ENCODE data around the gene RAB5IF.

The RAB5IF gene

DNA sequence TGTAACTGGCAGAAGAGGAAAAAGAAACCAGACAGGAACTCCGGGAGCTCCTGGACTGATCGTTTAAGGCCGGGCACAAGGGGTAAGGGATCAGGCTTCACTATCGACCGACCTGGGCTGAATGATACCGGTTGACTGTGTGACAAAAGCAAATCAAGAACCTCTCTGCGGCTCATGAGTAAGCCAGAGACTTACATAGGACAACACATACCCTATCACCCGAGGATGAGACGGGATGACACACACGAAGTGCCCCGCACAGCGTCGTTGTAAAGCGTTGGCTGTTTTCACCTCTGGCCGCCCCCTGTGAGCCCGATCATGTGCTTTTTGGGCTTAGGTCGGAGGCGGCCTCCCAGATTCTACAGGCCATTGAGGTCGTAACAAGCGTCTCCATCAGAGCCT is 32.9 kb upstream of the RAB5IF start:
- WGBS: 4% methylated on average over 20 of the region's 20 CpGs
- H2BK12ac ChIP-seq (ENCODE audit: low read length in 2 of 2): peak overlapping the region in 1 of 2 experiments; percentile 96

DNA sequence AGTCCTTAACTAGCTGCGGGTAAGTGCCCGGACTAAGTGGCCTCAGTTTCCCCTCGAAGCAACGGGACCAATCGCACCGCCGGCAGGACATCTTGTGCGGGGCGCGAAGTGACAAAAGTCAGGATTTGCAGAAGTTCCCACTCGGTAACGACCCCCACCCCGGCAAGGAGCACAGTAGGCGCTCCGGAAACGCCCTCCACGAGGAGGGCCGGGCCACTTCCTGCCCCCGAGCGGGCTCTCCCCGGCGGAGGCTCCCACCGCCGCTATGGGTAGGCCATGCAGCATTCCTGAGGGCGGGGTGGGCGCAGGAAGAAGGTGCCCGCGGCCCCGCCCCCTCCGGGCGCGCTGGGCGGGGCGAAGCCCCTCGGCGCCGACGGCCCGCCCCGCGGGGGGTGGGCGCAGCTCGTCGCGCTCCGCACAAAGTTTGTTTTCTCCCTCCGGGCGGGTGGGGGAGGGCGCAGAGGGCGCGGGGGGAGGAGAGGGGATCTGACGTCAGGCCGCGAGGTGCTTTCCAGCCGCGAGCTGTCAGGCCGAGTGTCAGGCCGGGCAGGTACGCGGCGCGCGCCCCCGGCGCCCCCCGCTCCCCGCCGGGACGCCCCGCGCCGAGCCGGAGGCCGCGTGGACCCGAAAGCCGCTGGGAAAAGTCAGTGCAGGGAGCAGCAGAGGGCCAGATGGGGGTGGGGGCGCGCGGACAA is 32.3 kb upstream of the RAB5IF start, which contains the start of gene TGIF2:
Gene TGIF2 (plus strand): TSS at position 495 of the 695 bp plus-strand sequence. CDS start 5,178 bp downstream, outside the sequence.
- Histone ChIP-seq H3K9ac (ENCODE audit: low read length) (peak within 1 kb of the TSS; percentile 62), H3K4me1 (ENCODE audit: control insufficient read depth, insufficient read depth, low read depth, low read length) (peaks cover 26% of the 10 kb centered on the region), H4K8ac (ENCODE audit: low read length) (peak within 1 kb of the TSS; percentile 99), H3K27me3 (ENCODE audit: control insufficient read depth in 1 of 2, insufficient read depth in 1 of 2, low read length in 2 of 2) (no peaks in the 10 kb centered on the region), H2BK15ac (ENCODE audit: low read depth, poor library complexity, severe bottlenecking) (peak within 1 kb of the TSS; percentile 88), H3K27ac (ENCODE audit: low read length, poor library complexity, severe bottlenecking) (peak within 1 kb of the TSS; percentile 72), H3K36me3 (ENCODE audit: control insufficient read depth in 1 of 2, insufficient read depth in 2 of 2, low read depth in 1 of 2, low read length in 2 of 2) (no peaks in the 10 kb centered on the region), H3K14ac (ENCODE audit: low read length in 2 of 2) (peak within 1 kb of the TSS; percentile 78 to 90), H2AK5ac (ENCODE audit: low read length, severe bottlenecking) (peak within 1 kb of the TSS; percentile 49), H3K23ac (ENCODE audit: low read length in 2 of 2) (peak within 1 kb of the TSS; percentile 22 to 92), H2AFZ (ENCODE audit: low read depth, low read length) (peak within 1 kb of the TSS; percentile 81), H4K91ac (ENCODE audit: low read length) (peak within 1 kb of the TSS; percentile 67), H3K4me2 (ENCODE audit: low read length, poor library complexity, severe bottlenecking) (peak within 1 kb of the TSS; percentile 77), H2BK5ac (ENCODE audit: low read depth, low read length, poor library complexity, severe bottlenecking) (no peak within 1 kb of the TSS), H2BK120ac (ENCODE audit: low read depth, low read length) (peak within 1 kb of the TSS; percentile 92), H3K79me1 (replicated peaks; ENCODE audit: low read length, poor library complexity, severe bottlenecking) (no peaks in the 10 kb centered on the region), H2BK12ac (ENCODE audit: low read length in 2 of 2) (peak within 1 kb of the TSS in 1 of 2 experiments; percentile 96), H3K4me3 (ENCODE audit: insufficient read depth in 1 of 2, low read depth in 1 of 2, low read length in 2 of 2) (peak within 1 kb of the TSS; percentile 71 to 76), H3K18ac (ENCODE audit: low read depth in 1 of 2, low read length in 2 of 2) (peak within 1 kb of the TSS; percentile 95 to 96), H3K4ac (ENCODE audit: low read depth in 1 of 2, low read length in 2 of 2) (peak within 1 kb of the TSS; percentile 81 to 89), H3K9me3 (ENCODE audit: control insufficient read depth, low read length) (no peaks in the 10 kb centered on the region)
- WGBS: 2% methylated on average over 42 of the region's 80 CpGs
- peak; percentile 84 for DNase-seq

More for the DNA sequence above, 32.9 kb upstream of the RAB5IF start:
- peak overlapping the region; percentile 99 for H4K8ac ChIP-seq (ENCODE audit: low read length)
- H3K4me3 ChIP-seq (ENCODE audit: insufficient read depth in 1 of 2, low read depth in 1 of 2, low read length in 2 of 2): peak overlapping the region; percentile 46 to 68
- H2AFZ ChIP-seq (ENCODE audit: low read depth, low read length): peak overlapping the region; percentile 81
- H3K36me3 ChIP-seq (ENCODE audit: control insufficient read depth in 1 of 2, insufficient read depth in 2 of 2, low read depth in 1 of 2, low read length in 2 of 2): no peaks in the 10 kb centered on the region
- no peak overlapping the region for H2BK5ac ChIP-seq (ENCODE audit: low read depth, low read length, poor library complexity, severe bottlenecking)
- no peaks in the 10 kb centered on the region for H3K79me1 ChIP-seq (replicated peaks; ENCODE audit: low read length, poor library complexity, severe bottlenecking)
- no peaks in the 10 kb centered on the region for H3K9me3 ChIP-seq (ENCODE audit: control insufficient read depth, low read length)
- H3K27me3 ChIP-seq (ENCODE audit: control insufficient read depth in 1 of 2, insufficient read depth in 1 of 2, low read length in 2 of 2): no peaks in the 10 kb centered on the region
- peak overlapping the region; percentile 44 to 96 for H3K18ac ChIP-seq (ENCODE audit: low read depth in 1 of 2, low read length in 2 of 2)
- peak overlapping the region in 1 of 2 experiments; percentile 83 for H3K23ac ChIP-seq (ENCODE audit: low read length in 2 of 2)
- peak overlapping the region; percentile 62 for H3K9ac ChIP-seq (ENCODE audit: low read length)
- H3K4ac ChIP-seq (ENCODE audit: low read depth in 1 of 2, low read length in 2 of 2): peak overlapping the region; percentile 42
- peak overlapping the region; percentile 49 for H2AK5ac ChIP-seq (ENCODE audit: low read length, severe bottlenecking)
- peak overlapping the region in 1 of 2 experiments; percentile 90 for H3K14ac ChIP-seq (ENCODE audit: low read length in 2 of 2)
- no peak overlapping the region for H2BK15ac ChIP-seq (ENCODE audit: low read depth, poor library complexity, severe bottlenecking)
- H3K27ac ChIP-seq (ENCODE audit: low read length, poor library complexity, severe bottlenecking): peak overlapping the region; percentile 72
- H2BK120ac ChIP-seq (ENCODE audit: low read depth, low read length): peak overlapping the region; percentile 59
- peak overlapping the region; percentile 67 for H4K91ac ChIP-seq (ENCODE audit: low read length)
- peak overlapping the region; percentile 76 for H3K4me2 ChIP-seq (ENCODE audit: low read length, poor library complexity, severe bottlenecking)
- H3K4me1 ChIP-seq (ENCODE audit: control insufficient read depth, insufficient read depth, low read depth, low read length): peaks cover 26% of the 10 kb centered on the region
- peak; percentile 74 for DNase-seq

GRCh38 chr20:36573798-36574365 is 31.7 kb upstream of the RAB5IF start:
- peak overlapping the region; percentile 22 to 92 for H3K23ac ChIP-seq (ENCODE audit: low read length in 2 of 2)

More at GRCh38 chr20:36573798-36574365, 31.7 kb upstream of the RAB5IF start:
- peak overlapping the region in 1 of 2 experiments; percentile 38 for H2BK12ac ChIP-seq (ENCODE audit: low read length in 2 of 2)
- no peaks in the 10 kb centered on the region for H3K9me3 ChIP-seq (ENCODE audit: control insufficient read depth, low read length)
- no peak overlapping the region for H2BK5ac ChIP-seq (ENCODE audit: low read depth, low read length, poor library complexity, severe bottlenecking)
- peak overlapping the region; percentile 61 to 95 for H3K18ac ChIP-seq (ENCODE audit: low read depth in 1 of 2, low read length in 2 of 2)
- peaks cover 26% of the 10 kb centered on the region for H3K4me1 ChIP-seq (ENCODE audit: control insufficient read depth, insufficient read depth, low read depth, low read length)
- WGBS: 2% methylated on average over 27 of the region's 53 CpGs
- no peaks in the 10 kb centered on the region for H3K27me3 ChIP-seq (ENCODE audit: control insufficient read depth in 1 of 2, insufficient read depth in 1 of 2, low read length in 2 of 2)
- H3K36me3 ChIP-seq (ENCODE audit: control insufficient read depth in 1 of 2, insufficient read depth in 2 of 2, low read depth in 1 of 2, low read length in 2 of 2): peaks cover 0 to 5% of the 10 kb centered on the region in 2 experiments
- H3K27ac ChIP-seq (ENCODE audit: low read length, poor library complexity, severe bottlenecking): peak overlapping the region; percentile 41
- peak overlapping the region; percentile 69 for H4K8ac ChIP-seq (ENCODE audit: low read length)
- H4K91ac ChIP-seq (ENCODE audit: low read length): no peak overlapping the region
- peak overlapping the region; percentile 71 to 76 for H3K4me3 ChIP-seq (ENCODE audit: insufficient read depth in 1 of 2, low read depth in 1 of 2, low read length in 2 of 2)
- H3K9ac ChIP-seq (ENCODE audit: low read length): peak overlapping the region; percentile 62
- peaks cover 3% of the 10 kb centered on the region for H3K79me1 ChIP-seq (replicated peaks; ENCODE audit: low read length, poor library complexity, severe bottlenecking)
- no peak overlapping the region for H2AK5ac ChIP-seq (ENCODE audit: low read length, severe bottlenecking)
- H3K4me2 ChIP-seq (ENCODE audit: low read length, poor library complexity, severe bottlenecking): peak overlapping the region; percentile 77
- H2BK15ac ChIP-seq (ENCODE audit: low read depth, poor library complexity, severe bottlenecking): peak overlapping the region; percentile 88
- H2BK120ac ChIP-seq (ENCODE audit: low read depth, low read length): peak overlapping the region; percentile 92
- no peak overlapping the region for H2AFZ ChIP-seq (ENCODE audit: low read depth, low read length)
- peak overlapping the region; percentile 81 to 89 for H3K4ac ChIP-seq (ENCODE audit: low read depth in 1 of 2, low read length in 2 of 2)
- peak overlapping the region; percentile 66 to 78 for H3K14ac ChIP-seq (ENCODE audit: low read length in 2 of 2)
- peak; percentile 47 for DNase-seq

Measured in mesenchymal stem cell (in vitro differentiated cells and primary cell).